Epithelial cell of prostate (primary cell): Measurements from ENCODE around the gene PCDHGA1.
"Not testable (repeated sequence)": the region's sequence is repeated elsewhere in the genome, so short reads cannot be mapped to it uniquely, and the experiment has no call there.

ENCODE experiments used
- DNase-seq: peaks from one replicate; pipeline ENCODE4 v3.0.0-alpha.2; 2011; ENCODE audit warnings: low read depth, low spot score
- H3K27ac ChIP-seq: fragments of 450-650 bp; 2 replicates; pipeline ENCODE4 v1.5.1; 2017; ENCODE audit warnings: mild to moderate bottlenecking

The PCDHGA1 gene

DNA sequence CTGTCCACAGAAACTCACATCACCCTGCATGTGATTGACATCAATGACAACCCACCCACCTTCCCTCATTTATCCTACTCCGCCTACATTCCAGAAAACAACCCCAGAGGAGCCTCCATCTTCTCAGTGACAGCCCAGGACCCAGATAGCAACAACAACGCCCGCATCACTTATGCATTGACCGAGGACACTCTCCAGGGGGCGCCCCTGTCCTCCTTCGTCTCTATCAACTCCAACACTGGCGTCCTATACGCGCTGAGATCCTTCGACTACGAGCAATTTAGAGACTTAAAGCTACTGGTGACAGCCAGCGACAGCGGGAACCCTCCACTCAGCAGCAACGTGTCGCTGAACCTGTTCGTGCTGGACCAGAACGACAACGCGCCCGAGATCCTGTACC, 15.0 kb downstream of the PCDHGA1 start:
- H3K27ac ChIP-seq: no peak overlapping the region
- DNase-seq: no peak

DNA sequence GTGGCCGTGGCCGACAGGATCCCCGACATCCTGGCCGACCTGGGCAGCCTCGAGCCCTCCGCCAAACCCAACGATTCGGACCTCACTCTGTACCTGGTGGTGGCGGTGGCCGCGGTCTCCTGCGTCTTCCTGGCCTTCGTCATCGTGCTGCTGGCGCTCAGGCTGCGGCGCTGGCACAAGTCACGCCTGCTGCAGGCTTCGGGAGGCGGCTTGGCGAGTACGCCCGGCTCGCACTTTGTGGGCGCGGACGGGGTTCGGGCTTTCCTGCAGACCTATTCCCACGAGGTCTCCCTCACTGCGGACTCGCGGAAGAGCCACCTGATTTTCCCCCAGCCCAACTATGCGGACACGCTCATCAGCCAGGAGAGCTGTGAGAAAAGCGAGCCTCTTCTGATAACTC, 15.7 kb downstream of the PCDHGA1 start:
- H3K27ac ChIP-seq, DNase-seq: not testable (repeated sequence)

DNA sequence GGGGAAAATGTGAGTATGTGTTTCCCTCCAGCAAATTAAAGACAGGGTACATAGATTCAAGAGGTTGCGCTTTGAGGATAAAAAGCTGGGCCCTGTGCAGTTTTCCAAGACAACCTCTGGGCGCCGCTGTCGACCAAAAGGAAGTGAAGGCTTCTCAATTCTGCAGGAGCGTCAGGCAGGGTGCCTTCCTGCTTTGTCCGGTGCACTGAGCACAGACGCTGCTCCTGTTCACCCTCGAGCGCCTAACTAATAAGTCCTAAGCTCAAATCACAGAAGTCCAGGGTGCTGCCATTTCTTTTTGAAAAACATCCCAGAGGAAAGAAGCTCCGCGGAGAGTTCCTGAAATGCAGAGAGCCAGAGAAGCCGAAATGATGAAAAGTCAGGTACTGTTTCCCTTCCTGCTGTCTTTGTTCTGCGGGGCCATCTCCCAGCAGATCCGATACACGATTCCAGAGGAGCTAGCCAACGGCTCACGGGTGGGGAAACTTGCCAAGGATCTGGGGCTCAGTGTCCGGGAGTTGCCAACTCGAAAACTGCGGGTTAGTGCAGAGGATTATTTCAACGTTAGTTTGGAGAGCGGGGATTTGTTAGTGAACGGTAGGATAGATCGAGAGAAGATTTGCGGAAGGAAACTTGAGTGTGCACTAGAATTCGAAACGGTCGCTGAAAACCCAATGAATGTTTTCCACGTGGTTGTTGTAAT, 19.8 kb downstream of the PCDHGA1 start, which contains the start of gene PCDHGB1:
Gene PCDHGB1, plus strand, starts transcription at position 183 of the 703 bp plus-strand sequence. Its CDS starts 162 bp downstream, at position 345.
- no peak for DNase-seq
- no peak within 1 kb of the TSS for H3K27ac ChIP-seq

DNA sequence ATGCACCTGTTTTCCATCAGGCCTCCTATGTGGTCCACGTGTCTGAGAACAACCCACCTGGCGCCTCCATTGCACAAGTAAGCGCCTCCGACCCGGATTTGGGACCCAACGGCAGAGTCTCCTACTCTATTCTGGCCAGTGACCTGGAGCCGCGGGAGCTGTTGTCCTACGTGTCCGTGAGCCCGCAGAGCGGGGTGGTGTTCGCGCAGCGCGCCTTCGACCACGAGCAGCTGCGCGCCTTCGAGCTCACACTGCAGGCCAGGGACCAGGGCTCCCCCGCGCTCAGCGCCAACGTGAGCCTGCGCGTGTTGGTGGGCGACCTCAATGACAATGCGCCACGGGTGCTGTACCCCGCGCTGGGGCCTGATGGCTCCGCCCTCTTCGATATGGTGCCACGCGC, 21.3 kb downstream of the PCDHGA1 start:
- no peak overlapping the region for H3K27ac ChIP-seq
- DNase-seq: no peak

DNA sequence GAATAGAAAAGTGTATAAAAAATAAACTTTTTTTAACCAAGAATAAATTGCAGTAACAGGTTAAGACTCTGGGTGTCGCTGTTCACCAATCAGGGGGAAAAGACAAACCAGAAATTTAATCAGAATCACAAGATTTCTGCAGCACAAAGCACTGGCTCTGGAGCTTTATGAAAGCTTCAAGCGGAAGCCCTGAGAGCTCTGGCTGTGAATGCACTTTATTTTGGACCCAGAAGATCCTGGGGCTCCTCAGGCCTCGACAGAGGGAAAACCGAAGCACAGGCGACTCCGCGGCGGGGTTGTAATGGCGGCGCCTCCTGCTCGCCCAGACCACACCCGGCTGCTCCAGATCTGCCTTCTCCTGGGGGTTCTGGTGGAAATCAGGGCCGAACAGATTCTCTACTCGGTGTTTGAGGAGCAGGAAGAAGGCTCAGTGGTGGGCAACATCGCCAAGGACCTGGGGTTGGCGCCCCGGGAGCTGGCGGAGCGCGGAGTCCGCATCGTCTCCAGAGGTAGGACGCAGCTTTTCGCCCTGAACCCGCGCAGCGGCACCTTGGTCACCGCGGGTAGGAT, 24.7 kb downstream of the PCDHGA1 start, which contains the start of gene PCDHGA4:
Gene PCDHGA4, plus strand, starts transcription at position 122 of the 570 bp plus-strand sequence. Its CDS starts 87 bp downstream, at position 209.
- H3K27ac ChIP-seq: no peak within 1 kb of the TSS
- no peak for DNase-seq

DNA sequence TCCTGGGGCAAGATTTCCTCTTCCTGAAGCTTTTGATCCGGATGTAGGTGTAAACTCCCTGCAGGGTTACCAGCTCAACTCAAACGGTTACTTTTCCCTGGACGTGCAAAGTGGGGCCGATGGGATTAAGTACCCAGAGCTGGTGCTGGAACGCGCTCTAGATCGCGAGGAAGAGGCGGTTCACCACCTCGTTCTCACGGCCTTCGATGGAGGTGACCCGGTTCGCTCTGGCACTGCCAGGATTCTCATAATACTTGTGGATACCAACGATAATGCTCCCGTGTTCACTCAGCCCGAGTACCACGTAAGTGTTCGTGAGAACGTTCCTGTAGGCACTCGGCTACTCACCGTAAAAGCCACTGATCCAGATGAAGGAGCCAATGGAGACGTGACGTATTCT, 25.3 kb downstream of the PCDHGA1 start:
- no peak overlapping the region for H3K27ac ChIP-seq
- DNase-seq: no peak

DNA sequence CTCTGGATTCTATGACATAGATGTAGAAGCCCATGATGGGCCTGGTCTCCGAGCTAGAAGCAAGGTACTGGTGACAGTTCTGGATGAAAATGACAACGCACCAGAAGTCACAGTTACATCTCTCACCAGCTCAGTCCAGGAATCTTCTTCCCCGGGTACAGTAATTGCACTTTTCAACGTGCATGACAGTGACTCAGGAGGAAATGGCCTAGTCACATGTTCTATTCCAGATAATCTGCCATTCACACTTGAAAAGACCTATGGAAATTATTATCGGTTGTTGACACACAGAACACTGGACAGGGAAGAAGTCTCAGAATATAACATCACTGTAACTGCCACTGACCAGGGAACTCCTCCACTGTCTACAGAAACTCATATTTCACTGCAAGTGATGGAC, 25.8 kb downstream of the PCDHGA1 start:
- no peak for DNase-seq
- H3K27ac ChIP-seq: no peak overlapping the region

DNA sequence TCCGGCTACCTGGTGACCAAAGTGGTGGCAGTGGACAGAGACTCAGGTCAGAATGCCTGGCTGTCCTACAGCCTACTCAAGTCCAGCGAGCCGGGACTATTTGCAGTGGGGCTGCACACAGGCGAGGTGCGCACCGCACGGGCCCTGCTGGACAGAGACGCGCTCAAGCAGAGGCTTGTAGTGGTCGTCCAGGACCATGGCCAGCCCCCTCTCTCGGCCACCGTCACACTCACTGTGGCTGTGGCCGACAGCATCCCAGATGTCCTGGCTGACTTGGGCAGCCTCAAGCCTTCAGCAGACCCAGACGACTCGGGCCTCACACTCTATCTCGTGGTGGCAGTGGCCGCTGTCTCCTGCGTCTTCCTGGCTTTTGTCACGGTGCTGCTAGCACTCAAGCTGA, 26.6 kb downstream of the PCDHGA1 start:
- H3K27ac ChIP-seq: no peak overlapping the region

DNA sequence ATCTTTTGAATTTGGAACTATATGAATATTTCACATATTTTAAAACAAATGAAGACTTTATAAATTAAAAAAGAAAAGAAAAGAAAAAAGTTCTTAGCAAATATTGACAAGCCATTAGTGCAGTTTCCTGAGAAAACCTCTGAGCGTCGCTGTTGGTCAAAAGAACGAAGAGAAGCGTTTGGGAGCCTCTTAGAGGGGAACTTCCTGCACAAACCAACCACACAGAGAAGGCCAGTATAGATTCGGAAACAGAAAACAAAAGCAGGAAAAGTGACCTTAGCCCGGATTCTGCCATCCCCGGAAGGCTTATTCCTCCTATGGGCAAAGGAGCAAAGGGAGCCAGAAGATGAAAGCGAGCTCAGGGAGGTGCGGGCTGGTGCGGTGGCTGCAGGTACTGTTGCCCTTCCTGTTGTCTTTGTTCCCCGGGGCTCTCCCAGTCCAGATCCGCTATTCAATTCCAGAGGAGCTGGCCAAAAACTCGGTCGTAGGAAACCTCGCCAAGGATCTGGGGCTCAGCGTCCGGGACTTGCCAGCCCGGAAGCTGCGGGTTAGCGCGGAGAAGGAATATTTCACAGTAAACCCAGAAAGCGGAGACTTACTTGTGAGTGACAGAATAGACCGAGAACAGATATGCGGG, 29.6 kb downstream of the PCDHGA1 start, which contains the start of gene PCDHGB2:
Gene PCDHGB2, plus strand, starts transcription at position 205 of the 637 bp plus-strand sequence. Its CDS starts 142 bp downstream, at position 347.
- H3K27ac ChIP-seq: no peak within 1 kb of the TSS
- no peak for DNase-seq

More for the DNA sequence above, 26.6 kb downstream of the PCDHGA1 start:
- DNase-seq: no peak

DNA sequence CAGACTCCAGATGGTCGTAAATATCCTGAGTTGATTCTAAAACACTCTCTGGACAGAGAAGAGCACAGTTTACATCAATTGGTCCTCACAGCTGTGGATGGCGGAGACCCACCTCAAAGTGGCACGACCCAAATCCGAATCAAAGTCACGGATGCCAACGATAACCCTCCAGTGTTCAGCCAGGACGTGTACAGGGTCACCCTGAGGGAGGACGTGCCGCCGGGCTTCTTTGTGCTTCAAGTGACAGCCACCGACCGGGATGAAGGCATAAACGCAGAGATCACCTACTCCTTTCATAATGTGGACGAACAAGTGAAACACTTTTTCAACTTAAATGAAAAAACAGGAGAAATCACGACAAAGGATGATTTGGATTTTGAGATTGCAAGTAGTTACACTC, 30.4 kb downstream of the PCDHGA1 start:
- H3K27ac ChIP-seq: no peak overlapping the region
- DNase-seq: no peak

DNA sequence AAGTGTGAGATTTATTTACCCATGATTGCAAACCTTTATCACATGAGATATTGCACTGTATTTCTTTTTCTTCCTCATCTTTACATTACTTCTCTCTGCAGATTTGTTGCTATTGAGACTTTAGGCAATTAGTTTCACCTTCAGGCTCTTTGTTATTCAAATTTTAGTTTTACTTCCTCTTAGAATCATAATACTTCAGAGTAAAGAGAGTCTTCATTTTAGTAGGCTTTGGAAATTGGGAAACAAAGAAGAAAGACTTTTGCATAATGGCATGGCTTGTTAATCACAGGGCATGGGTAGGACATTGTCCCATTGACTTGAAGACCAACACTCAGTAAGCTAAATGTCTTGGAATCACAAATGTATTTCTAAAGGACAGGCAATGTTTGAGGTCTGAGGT, 32.4 kb downstream of the PCDHGA1 start:
- no peak overlapping the region for H3K27ac ChIP-seq
- no peak for DNase-seq

DNA sequence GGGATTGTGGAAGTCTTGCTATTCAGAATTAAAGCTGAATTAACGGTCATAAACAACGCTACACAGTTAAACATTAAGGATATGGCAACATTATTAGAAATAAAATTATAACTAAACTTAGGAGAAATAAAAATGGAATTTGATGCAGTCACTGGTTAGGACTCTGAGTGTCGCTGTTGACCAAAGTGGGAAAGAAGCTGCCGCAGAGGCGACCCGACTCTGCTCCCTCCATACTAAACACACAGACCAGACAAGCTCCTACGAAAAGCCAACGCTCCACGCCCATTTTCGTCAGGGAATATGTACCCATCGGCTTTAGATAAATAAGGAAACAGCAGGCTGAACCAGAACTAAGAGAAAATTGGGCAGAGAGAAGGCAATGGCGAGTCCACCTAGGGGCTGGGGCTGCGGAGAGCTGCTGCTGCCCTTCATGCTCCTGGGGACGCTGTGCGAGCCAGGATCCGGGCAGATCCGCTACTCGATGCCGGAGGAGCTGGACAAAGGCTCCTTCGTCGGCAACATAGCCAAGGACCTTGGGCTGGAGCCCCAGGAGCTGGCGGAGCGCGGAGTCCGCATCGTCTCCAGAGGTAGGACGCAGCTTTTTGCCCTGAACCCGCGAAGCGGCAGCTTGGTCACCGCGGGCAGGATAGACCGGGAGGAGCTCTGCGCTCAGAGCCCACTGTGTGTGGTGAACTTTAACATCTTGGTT, 33.8 kb downstream of the PCDHGA1 start, which contains the start of gene PCDHGA5:
Gene PCDHGA5, plus strand, starts transcription at position 211 of the 709 bp plus-strand sequence. Its CDS starts 169 bp downstream, at position 380.
- no peak within 1 kb of the TSS for H3K27ac ChIP-seq
- no peak for DNase-seq

DNA sequence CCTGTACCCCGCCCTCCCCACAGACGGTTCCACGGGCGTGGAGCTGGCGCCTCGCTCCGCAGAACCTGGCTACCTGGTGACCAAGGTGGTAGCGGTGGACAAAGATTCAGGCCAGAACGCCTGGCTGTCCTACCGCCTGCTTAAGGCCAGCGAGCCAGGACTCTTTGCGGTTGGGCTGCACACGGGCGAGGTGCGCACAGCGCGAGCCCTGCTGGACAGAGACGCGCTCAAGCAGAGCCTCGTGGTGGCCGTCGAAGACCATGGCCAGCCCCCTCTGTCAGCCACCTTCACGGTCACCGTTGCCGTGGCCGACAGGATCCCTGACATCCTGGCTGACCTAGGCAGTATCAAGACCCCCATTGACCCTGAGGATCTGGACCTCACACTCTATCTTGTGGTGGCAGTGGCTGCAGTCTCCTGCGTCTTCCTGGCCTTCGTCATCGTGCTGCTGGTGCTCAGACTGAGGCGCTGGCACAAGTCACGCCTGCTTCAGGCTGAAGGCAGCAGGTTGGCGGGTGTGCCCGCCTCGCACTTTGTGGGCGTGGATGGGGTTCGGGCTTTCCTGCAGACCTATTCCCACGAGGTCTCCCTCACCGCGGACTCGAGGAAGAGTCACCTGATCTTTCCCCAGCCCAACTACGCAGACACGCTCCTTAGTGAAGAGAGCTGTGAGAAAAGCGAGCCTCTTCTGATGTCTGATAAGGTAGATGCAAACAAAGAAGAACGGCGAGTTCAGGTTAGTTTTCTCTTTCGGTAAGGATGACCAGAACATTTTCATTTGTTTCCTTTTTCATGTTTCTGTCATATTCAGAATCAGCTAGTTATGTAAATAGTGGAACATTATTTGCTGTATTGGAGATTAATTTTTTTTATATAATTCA, 35.9 kb downstream of the PCDHGA1 start:
- DNase-seq: no peak
- no peak overlapping the region for H3K27ac ChIP-seq

DNA sequence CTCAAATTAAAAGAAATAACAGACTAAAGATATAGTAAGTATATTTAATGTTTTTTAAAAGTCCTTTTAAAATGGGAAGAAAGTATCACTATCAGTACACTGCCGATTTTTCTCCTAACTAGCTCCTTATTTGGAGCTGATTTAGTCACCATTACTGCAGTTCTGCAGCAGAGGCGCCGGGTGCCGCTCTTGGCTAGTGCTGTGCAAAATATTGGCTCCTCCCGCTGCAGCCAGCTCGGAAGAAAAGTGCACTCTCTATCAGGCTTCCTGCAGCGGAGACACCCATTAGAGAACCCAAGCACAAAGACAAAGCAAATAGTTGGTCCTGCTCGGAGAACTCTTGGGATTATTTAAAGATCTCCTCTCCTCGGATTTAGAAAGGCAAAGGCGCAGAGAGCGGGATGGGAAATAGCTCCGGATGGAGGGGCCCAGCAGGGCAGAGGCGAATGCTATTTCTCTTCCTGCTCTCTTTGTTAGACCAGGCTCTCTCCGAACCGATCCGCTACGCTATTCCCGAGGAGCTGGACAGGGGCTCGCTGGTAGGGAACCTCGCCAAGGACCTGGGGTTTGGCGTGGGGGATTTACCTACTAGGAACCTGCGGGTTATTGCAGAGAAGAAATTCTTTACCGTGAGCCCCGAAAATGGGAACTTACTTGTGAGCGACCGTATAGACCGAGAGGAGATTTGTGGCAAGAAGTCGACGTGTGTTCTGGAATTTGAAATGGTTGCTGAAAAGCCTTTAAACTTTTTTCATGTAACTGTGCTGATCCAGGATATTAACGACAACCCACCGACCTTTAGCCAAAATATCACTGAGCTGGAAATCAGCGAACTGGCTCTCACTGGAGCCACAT, 39.9 kb downstream of the PCDHGA1 start, which contains the start of gene PCDHGB3:
Gene PCDHGB3, plus strand, starts transcription at position 249 of the 855 bp plus-strand sequence. Its CDS starts 153 bp downstream, at position 402.
- H3K27ac ChIP-seq: no peak within 1 kb of the TSS
- no peak for DNase-seq

DNA sequence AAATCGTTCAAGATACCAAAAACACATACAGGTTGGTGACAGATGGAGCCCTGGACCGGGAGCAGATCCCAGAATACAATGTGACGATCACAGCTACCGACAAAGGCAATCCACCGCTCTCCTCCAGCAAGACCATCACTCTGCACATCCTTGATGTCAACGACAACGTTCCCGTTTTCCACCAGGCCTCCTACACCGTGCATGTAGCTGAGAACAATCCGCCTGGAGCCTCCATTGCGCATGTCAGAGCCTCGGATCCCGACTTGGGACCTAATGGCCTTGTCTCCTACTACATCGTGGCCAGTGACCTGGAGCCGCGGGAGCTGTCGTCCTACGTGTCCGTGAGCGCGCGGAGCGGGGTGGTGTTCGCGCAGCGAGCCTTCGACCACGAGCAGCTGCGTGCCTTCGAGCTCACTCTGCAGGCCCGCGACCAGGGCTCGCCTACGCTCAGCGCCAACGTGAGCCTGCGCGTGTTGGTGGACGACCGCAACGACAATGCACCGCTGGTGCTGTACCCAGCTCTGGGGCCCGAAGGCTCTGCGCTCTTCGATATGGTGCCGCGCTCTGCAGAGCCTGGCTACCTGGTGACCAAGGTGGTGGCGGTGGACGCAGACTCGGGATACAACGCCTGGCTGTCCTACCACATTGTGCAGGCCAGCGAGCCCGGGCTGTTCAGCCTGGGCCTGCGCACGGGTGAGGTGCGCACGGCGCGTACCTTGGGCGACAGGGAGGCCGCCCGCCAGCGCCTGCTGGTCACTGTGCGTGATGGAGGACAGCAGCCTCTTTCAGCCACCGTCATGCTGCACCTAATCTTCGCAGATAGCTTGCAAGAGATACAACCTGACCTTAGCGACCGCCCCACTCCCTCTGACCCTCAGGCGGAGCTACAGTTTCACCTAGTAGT, 41.5 kb downstream of the PCDHGA1 start:
- no peak for DNase-seq
- H3K27ac ChIP-seq: no peak overlapping the region

DNA sequence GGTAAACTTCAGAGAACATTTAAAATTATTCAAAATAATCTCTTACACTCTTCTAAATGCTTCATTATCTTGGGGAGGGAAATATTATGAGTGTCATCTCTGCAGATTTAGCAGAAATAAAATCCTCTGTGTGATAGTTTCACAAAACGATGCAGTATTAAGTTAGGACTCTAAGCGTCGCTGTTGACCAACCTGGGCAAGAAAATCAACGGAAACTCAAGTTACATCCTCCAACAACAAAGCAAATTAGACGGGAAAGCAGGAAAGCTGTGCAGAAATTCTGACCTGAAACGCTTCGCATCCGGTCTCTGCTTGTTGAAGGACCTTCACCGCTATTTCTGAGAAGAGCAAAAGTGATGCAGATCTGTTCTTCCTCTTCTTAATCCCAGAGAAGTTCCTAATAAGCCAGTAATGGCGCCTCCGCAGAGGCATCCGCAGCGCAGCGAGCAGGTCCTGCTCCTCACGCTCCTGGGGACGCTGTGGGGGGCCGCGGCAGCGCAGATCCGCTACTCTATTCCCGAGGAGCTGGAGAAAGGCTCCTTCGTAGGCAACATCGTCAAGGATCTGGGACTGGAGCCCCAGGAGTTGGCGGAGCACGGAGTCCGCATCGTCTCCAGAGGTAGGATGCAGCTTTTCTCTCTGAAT, 43.5 kb downstream of the PCDHGA1 start, which contains the start of gene PCDHGA6:
Gene PCDHGA6, plus strand, starts transcription at position 219 of the 645 bp plus-strand sequence. Its CDS starts 193 bp downstream, at position 412.
- no peak within 1 kb of the TSS for H3K27ac ChIP-seq
- DNase-seq: no peak

DNA sequence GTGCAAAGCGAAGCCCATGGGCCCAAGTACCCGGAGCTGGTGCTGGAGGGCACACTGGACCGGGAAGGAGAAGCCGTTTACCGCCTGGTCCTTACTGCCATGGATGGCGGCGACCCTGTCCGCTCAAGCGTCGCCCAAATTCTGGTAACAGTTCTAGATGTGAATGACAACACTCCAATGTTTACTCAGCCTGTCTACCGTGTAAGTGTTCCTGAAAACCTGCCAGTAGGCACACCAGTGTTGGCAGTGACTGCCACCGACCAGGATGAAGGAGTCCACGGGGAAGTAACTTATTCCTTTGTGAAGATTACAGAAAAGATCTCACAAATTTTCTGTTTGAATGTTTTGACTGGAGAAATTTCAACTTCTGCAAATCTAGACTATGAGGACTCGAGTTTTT, 44.3 kb downstream of the PCDHGA1 start:
- no peak overlapping the region for H3K27ac ChIP-seq
- no peak for DNase-seq
